HEK293T (cell line): Measurements from ENCODE around the gene IBTK.

Experiments
- BHLHE40 ChIP-seq: fragments of 450-650 bp; IDR thresholded peaks from 2 replicates; pipeline ENCODE4 v1.6.1; 2016; ENCODE audit warnings: mild to moderate bottlenecking, moderate library complexity, borderline replicate concordance
- ELF4 ChIP-seq: fragments of 450-650 bp; IDR thresholded peaks from 2 replicates; pipeline ENCODE4 v1.6.1; 2017; ENCODE audit warnings: antibody characterized with exemption
- FOXM1 ChIP-seq: fragments of 450-650 bp; IDR thresholded peaks from 2 replicates; pipeline ENCODE4 v1.6.1; 2017; ENCODE audit warnings: mild to moderate bottlenecking, borderline replicate concordance
- NFRKB ChIP-seq: fragments of 450-650 bp; IDR thresholded peaks from 2 replicates; pipeline ENCODE4 v1.6.1; 2016; ENCODE audit warnings: mild to moderate bottlenecking, moderate library complexity
- SP1 ChIP-seq: fragments of 450-650 bp; IDR thresholded peaks from 2 replicates; pipeline ENCODE4 v1.6.1; 2017
- SUZ12 ChIP-seq: fragments of 450-650 bp; IDR thresholded peaks from 2 replicates; pipeline ENCODE4 v1.6.1; 2016; ENCODE audit warnings: mild to moderate bottlenecking
- TF ChIP-seq, protein P1 (sequence below): fragments of 450-650 bp; IDR thresholded peaks from 2 replicates; pipeline ENCODE4 v1.6.1; 2016

DNA sequence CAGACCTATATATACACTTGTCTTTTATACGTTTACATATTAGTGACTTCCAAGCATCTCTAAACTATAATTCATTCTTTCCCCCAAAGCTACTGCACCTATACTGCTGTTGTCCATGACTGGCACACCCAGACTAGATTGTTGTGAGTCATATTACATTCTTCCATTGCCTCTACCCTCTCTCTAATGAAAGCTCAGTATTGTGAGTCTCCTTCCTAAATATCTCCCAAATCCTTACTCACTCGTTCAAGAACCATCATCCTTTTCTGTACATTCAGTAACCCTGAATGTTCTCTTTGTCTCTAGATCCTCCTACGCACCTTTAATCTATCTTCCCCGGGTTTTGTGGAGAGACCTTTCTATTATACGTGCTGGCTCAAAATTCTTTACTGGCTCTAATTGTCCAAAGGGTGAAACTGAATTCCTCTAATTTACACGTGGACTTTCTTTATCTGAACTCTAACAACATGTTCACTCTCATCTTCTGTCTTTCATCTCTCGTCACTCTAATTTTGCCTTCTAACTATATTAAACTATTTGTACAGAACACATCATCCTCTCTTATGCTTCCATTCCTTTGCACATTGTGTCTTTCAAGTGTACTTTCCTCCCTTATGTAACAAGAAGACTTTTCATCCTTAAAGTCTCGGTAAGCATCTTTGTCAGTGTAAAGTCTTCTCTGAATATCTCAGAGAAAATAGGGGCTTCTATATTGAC lies 109.3 kb downstream of the IBTK start:
- TF ChIP-seq FOXM1 (no peak), ELF4 (no peak), SP1 (no peak), NFRKB (no peak), SUZ12 (no peak), BHLHE40 (no peak)
- TF ChIP-seq, protein P1, sequence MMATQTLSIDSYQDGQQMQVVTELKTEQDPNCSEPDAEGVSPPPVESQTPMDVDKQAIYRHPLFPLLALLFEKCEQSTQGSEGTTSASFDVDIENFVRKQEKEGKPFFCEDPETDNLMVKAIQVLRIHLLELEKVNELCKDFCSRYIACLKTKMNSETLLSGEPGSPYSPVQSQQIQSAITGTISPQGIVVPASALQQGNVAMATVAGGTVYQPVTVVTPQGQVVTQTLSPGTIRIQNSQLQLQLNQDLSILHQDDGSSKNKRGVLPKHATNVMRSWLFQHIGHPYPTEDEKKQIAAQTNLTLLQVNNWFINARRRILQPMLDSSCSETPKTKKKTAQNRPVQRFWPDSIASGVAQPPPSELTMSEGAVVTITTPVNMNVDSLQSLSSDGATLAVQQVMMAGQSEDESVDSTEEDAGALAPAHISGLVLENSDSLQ: no peak
